Measurements from ENCODE around the gene DCLK1. TPM values are rescaled to one million over a fixed set of nuclear protein-coding genes. Genes with fewer than 3 reads are reported as not detected.

The DCLK1 gene
- total RNA-seq, 2 donors from 2014 or later = 4.7 to 10.1 TPM

- Histone ChIP-seq H3K9me3 (no peaks in the 10 kb centered on the region), H3K36me3 (no peaks in the 10 kb centered on the region), H3K27ac (no peak overlapping the region), H3K27me3 (no peaks in the 10 kb centered on the region), H3K4me3 (no peak overlapping the region), H3K4me1 (no peaks in the 10 kb centered on the region)
- TF ChIP-seq CTCF (IDR thresholded peaks at IDR 0.05) = no peak
- no peak for DNase-seq (ENCODE audit: low spot score)
These were observed 386.5 kb downstream of the DCLK1 start for GRCh38 chr13:35744566-35745178.

GRCh38 chr13:35744144-35744543, 387.0 kb downstream of the DCLK1 start:
- no peaks in the 10 kb centered on the region for H3K4me1 ChIP-seq
- H3K4me3 ChIP-seq = no peak overlapping the region
- H3K27ac ChIP-seq = no peak overlapping the region
- H3K9me3 ChIP-seq = no peaks in the 10 kb centered on the region
- H3K36me3 ChIP-seq = no peaks in the 10 kb centered on the region
- DNase-seq (ENCODE audit: low spot score) = no peak
- no peak for TF ChIP-seq CTCF (IDR thresholded peaks at IDR 0.05)
- H3K27me3 ChIP-seq = no peaks in the 10 kb centered on the region

GRCh38 chr13:35743165-35743564, 388.0 kb downstream of the DCLK1 start:
- TF ChIP-seq CTCF (IDR thresholded peaks at IDR 0.05) = no peak
- Histone ChIP-seq H3K27me3 (no peaks in the 10 kb centered on the region), H3K9me3 (no peaks in the 10 kb centered on the region), H3K4me1 (no peaks in the 10 kb centered on the region), H3K4me3 (no peak overlapping the region), H3K36me3 (no peaks in the 10 kb centered on the region), H3K27ac (no peak overlapping the region)
- no peak for DNase-seq (ENCODE audit: low spot score)

GRCh38 chr13:35741657-35742056, 389.5 kb downstream of the DCLK1 start:
- no peaks in the 10 kb centered on the region for H3K36me3 ChIP-seq
- no peaks in the 10 kb centered on the region for H3K9me3 ChIP-seq
- no peak for TF ChIP-seq CTCF (IDR thresholded peaks at IDR 0.05)
- no peak overlapping the region for H3K4me3 ChIP-seq
- DNase-seq (ENCODE audit: low spot score) = no peak
- H3K4me1 ChIP-seq = no peaks in the 10 kb centered on the region
- H3K27me3 ChIP-seq = no peaks in the 10 kb centered on the region
- no peak overlapping the region for H3K27ac ChIP-seq

DNA sequence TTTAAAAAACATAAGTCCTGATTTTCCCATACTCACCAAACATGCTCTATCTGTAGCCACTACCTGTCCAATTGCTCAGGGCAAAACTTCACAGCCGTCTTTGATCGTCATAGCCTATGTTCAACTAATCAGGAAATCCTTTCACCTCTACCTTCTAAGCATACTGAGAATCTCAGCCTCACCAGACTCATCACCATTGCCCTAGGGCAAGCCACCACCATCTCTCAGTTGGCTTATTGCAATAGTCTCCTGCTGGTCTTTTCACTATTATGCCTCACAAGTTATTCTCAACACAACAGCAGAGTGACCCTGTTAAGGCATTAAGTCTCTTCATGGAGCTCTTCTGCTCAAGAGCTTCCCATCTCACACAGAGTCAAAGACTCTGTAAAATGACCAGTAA, 394.3 kb downstream of the DCLK1 start:
- Histone ChIP-seq H3K36me3 (no peaks in the 10 kb centered on the region), H3K9me3 (no peaks in the 10 kb centered on the region), H3K27me3 (no peaks in the 10 kb centered on the region)

More for the DNA sequence above, 394.3 kb downstream of the DCLK1 start:
- Histone ChIP-seq H3K4me1 (peaks cover 0 to 17% of the 10 kb centered on the region in 2 donors), H3K4me3 (no peak overlapping the region), H3K27ac (no peak overlapping the region)
- TF ChIP-seq CTCF (IDR thresholded peaks at IDR 0.05) = no peak
- DNase-seq (ENCODE audit: low spot score) = no peak
